ENCODE data around the gene AMPD1.

Gene AMPD1

DNA sequence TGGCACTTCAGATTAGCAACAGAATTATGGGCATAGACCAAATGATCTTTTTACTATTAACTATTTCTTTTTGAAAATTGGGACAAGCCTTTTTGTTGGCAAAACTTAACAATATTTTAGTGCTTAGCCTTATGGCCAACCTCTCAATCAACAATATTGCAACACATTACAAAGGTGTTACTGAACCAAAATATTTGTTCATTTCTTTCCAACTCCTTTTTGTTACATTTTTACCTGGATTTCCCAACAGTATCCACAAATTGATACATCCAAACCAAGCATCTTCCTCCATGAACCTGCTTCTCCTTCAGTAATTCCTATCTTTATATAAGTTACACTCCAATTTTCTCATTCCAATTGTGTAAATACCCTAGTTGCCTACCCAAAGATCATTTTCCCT lies 1.5 kb upstream of the AMPD1 start:
- DNase-seq, result no peak

DNA sequence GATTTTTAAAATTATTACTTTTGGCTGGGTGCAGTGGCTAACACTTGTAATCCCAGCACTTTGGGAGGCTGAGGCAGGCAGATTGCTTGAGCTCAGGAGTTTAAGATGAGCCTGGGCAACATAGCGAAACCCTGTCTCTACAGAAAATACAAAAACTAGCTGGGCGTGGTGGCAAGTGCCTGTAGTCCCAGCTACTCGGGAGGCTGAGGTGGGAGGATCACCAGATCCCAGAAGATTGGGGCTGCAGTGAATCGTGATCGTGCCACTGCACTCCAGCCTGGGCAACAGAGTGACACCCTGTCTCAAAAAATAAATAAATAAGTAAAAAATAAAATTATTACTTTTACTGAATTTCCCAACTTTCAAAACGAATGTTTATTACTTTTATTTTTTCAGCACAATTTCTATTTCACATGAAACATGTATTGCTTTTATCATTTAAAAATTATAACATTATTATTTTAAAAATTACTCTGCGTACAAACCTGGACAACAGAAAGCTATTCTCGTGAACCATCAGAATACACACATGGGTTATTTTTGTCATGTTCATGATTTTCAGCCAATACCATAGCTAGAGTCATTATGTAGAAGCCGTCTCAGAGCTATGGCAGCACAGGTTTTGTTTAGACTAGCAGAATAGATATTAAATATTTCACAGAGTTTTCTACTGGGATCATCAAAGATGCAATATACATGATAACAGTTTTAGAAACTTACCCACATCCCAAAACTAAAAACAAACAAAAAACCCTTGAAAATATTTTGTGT lies 621 bp downstream of the AMPD1 start:
- no peak for DNase-seq

DNA sequence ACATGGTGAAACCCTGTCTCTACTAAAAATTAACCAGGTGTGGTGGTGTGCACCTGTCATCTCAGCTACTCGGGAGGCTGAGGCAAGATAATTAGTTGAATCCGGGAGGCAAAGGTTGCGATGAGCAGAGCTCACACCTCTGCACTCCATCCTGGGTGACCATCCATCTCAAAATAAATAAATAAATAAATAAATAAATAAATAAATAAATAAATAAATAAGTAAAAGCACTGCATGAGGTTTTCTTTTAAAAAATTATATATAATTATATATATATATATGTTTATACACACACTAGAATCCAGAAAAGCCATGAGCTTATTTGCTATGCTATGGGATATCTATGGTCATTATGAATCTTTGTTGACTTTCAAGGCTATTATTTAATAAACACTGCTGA lies 2.4 kb downstream of the AMPD1 start:
- no peak for DNase-seq

DNA sequence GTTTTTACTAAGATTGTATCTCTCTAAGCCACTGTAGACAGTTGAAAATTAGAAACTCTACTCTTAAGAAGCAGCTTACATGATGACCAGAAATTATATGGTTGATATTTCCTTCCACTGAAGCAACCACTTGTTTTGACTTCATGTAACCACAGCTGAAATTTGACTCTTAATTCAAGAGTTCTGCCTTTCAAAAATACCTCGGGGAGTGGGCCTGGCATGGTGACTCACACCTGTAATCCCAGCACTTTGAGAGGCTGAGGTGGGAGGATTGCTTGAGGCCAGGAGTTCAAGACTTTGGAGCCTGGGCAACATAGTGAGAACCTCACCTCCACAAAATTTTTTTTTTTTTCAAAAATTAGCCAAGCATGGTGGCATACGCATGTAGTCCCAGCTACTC lies 4.3 kb downstream of the AMPD1 start:
- no peak for DNase-seq

DNA sequence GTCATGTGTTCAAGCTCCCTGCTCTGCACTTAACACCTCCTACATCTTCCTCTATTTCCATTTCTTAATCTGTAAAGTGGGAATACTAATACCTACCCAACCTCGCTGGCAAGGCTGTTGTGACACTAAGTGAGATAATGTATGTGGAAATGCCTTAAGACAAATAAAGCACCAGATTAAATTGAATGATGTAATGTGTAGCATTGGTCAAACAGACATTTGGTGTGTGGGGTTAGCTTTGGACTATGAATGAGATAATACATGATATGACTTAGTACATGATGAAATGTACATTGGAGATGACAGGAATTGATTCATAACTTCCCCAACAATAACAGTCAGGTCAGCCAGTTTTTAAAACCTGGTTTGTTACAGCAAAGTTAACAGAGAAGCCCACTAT lies 5.2 kb downstream of the AMPD1 start:
- DNase-seq, result no peak

DNA sequence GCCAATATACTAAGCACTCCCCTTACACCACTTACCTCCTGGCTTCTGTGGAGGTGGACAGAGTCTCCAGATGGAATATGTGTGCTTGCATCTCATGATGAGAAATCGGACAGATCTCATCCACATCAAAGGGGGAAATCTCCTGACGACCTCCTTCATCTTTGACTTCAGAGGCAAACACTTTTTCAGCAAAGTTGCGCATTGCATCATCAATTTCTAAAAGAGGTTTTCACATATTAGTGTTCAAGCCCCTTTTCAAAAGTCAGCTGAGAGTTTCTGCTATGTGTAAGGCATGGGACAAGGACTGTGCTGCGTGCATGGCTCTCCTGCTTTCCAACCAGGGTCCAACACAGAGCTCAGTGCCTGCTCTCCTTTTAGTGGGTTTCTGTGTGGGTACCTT lies 6.8 kb downstream of the AMPD1 start:
- no peak for DNase-seq

DNA sequence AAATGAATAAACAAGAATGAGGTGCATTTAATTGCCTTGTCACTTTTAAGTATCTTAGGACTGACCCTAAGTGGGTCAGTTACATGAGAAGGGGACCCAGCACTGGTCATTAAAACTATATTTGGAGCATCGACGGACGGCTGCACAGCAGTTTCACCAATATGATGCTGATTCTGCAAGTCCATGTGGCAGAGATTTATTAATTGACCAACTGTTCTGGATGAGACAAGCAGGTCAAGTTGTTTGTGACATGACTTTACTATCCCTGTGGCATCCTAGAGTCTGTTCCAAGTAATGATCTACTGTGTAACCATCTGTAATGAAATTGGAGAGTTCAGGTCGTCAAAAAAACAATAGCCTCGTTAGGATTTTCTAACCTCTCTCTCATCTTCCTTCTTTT lies 9.5 kb downstream of the AMPD1 start:
- no peak for DNase-seq

DNA sequence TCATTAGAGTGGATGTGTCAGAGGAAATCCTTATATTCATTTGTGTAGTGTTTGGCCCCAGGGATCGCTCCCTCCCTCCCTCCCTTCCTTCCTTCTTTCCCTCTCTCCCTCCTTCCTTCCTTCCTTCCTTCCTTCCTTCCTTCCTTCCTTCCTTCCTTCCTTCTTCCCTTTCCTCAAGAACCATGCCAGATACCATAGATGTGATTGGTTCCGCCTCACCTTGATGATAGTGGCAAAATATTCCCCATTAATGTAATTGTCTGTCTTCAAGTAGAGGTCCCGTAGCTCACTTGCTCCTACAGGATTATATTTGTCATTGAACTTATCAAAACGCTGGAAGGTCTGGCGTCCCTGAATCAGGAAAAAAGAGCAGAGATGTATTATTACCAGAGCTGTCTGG lies 17.7 kb downstream of the AMPD1 start:
- DNase-seq, result no peak

DNA sequence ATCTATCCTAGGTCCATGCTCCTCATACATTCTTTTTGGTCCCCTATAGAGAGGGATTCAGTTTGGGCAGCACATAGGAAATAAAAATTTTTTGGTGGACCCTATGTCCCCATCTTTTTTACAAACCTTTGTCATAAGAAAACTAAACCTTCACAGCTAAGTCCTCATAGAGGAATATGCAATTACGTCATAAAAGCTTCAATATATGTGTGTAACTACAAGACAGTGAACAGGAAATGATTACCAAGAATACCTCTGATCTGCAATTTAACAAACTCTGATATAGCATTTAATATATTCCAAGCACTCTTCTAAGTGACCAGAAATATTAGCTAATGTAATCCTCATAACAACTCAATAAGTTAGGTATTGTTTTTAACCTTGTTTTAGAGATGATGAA lies 19.2 kb downstream of the AMPD1 start:
- no peak for DNase-seq

DNA sequence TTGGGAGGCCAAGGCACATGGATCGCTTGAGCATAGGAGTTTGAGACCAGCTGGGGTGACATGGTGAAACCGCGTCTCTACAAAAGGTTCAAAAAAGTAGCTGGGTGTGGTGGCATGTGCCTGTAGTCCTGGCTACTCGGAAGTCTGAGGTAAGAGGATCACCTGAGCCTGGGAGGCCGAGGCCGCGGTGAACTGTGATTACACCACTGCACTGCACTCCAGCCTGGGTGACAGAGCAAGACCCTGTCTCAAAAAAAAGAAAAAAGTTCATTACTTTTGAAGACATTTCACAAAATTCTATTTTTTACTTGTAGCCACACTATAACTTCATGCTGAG lies 23.4 kb downstream of the AMPD1 start:
- no peak for DNase-seq

DNA sequence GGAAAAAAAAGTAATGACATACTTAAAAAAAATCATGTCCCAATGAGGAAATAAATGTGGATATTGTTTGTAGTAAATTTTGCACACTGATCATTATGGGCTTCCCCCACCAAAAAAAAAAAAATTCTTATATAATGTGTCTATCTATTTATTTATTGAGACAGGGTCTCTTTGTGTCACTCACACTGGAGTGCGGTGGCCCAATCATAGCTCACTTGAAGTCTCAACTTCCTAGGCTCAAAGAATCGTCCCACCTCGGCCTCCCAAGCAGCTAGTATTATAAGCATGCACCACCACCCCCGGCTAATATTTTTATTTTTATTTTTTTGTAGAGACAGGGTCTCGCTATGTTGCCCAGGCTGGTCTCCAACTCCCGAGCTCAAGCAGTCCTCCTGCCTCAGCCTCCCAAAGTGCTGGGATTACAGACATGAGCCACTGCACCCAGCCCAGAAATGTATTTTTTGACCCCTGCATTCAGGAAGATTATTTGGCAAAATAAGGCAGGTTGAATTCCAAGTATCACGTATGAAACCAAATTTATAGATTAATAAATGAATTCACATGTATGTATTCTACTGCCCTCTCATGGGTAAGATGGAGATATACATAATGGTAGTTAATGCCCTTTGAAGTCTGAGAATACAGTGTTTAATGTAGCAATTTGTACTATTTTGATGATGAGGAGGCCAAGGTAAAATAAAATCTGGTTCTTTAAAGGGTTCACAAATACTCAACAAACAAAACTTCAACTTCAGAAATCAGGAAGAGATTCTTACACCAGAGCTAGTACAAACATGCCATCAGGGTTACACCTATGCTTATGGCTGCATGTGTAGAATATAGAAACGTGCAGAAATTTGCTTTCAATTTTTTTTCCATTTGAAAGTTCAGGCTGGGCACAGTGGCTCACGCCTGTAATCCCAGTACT lies 24.1 kb downstream of the AMPD1 start:
- peak; percentile 27 for DNase-seq

DNA sequence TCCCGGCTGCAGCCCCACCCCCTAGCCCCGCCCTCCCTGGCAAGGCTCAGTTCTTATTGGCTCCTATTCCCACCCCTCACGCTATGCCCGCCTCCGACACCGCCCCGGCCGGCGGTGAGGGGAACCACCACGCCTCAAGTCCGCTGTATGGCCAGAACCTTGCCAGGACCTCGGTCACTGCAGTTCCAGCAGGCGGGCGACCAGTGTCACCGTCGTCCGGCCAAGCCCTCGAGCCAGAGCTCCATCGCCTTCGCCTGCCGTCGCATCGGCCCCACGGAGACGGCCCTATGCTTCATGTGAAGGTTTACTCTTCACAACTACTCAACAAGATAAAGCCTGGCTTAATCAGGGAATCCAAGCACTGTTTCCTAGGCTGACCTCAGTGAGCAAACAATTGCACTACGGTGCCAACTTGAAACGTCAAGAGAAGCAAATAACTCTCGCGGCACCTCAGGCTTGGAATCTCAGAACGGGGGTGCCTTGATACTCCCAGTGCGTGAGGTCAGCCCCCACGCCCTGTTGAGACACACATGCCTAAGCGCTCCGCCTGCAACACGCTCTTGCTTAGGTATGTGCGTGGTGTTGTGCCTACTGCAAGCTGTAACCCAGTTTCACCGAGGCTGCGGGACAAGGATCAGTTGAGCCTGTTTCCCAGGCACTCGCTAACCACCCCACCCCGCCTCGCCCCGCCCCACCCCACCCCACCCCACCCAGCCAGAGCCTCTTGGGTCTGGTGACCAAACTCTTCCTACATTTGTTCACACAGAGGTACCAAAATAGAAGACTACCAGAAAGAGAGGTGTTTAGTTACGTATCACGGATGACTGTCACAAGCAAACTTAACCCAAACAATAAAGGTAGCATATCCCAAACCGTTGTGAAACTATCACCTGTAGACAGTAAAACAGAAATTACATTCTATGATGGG lies 25.0 kb downstream of the AMPD1 start:
- DNase-seq, result peak; percentile 89

DNA sequence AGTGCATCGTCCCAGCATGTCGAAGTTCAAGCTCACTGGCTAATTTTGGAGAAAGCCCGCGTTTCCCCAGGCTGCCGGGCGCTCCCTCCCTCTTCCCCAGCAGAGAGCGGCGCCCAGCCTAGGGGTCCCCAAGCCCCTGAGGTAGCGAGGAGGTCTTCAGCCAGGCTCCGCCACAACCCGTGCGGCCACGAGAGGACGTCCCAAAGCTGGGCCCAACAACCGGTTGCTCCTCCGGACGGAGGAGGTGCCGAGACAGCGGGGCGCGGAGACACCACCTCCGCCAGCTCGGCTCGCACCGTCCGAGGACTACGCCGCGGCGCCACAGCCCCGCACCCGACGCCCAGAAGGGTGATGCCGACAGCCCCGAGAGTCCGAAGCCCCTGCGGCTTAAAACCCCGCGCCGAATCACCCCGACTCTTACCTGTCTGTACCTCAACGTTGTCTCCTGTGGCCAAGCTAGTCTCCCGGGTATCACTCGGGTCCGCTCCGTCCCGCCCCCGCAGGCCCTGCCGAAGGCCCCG lies 25.7 kb downstream of the AMPD1 start, which contains the start of gene DENND2C:
Gene DENND2C (minus strand): TSS at position 488 of the 521 bp plus-strand sequence. CDS start 44,065 bp downstream, outside the sequence.
- DNase-seq, result no peak

DNA sequence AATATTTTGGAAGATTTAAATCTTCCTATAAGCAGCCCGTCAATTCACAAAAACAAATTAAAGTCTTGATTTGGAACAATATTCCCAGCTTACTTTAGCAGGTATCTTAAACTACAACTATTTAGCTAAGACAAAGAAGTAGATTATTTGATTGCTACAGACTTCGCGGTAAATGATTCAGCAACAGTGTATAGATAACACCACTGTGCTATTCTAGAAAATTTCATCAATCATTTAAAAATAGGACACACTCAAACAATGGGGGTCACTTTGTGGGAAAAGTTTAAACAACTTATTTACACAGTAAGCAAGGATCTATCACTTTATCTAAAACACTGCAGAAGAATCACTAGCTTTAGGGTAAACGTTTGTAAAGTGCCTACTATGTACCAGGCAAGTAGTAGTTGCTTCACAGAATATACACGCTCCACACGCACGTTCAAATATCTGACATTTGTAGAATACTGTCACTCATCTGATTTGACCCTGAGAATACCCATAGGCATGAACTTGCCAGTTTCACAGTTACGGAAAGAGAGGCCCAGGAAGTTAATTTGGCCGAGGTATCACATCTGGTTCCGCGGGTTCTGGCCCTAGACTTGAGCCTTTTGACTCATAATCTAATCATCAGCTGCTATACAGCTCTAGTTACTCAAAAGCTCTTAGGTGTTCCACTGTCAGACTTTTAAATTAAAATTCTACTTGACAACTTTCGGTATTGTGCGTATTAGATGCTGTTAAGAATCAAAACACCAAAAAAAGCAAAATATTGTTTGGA lies 26.4 kb downstream of the AMPD1 start:
- DNase-seq, result no peak

DNA sequence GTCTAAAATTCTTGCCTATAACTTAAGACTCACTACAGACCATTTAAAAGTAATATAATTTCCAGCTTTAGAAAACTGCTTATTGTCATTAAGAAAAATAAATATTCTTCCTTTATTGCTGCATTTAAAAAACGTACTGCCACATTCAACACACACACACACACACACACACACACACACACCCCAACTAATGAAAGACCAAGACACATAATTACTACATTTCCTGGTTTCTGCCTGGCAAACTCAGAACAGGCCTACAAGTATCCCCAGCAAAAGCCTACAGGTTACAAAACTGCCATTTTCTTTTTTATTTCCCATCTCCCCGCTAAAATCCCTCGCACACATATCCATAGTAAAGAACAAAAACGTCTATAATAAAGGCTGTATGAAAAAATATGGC lies 27.0 kb downstream of the AMPD1 start:
- DNase-seq, result no peak

DNA sequence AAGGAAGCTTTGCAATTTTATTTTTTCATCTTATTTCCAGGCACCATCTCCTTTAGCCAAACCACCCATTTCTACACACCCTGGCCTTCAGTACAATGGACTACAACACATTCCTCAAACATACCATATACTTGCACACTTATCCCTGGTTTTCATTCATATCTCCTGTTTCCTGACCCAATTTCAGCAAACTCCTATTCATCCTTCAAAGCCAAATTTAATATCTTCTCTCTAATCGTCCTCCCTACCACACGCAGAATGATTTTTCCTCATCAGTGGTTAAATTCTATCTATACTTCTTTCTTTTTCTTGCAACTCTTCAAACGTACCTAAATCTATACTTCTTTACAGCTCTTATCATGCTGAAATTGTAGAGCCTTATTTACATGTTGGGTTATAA lies 28.4 kb downstream of the AMPD1 start:
- no peak for DNase-seq

DNA sequence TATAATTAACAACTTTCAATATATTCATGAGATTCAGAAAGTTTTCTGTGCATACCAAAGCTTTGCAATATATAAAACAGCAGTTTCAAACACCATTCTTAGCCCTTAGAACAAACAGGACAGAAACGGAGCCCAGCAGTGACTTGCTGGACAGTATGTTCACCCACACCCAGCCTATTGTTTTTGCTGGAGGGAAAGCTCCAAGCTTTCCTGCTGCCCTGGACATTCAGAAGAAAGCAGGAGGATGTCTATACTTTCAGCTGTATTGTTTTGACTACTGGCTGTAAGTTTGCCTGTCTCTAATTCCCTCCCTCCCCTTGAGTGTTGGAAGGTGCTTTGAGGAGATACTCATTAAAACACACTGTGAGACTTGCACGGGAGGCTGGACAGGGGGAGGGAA lies 35.1 kb downstream of the AMPD1 start:
- DNase-seq, result no peak

DNA sequence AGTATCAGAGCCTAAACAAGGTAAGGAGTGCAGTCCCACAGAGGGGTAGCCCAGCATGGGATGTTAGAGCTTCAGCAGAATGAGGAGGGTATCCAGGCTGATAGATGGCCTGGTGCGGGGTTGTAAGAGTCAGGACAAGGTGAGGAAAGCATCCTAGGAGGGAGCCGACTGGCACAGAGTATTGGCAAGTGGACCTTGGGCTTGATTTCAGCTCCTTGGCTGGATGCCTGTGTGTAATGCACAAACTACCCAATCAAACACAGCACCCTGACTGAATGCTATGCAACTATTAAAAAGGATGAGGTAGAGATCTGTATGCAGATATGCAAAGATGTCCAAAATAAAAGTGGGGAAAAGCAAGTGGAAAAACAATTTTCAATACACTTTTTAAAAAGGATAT lies 43.5 kb downstream of the AMPD1 start:
- DNase-seq, result no peak

DNA sequence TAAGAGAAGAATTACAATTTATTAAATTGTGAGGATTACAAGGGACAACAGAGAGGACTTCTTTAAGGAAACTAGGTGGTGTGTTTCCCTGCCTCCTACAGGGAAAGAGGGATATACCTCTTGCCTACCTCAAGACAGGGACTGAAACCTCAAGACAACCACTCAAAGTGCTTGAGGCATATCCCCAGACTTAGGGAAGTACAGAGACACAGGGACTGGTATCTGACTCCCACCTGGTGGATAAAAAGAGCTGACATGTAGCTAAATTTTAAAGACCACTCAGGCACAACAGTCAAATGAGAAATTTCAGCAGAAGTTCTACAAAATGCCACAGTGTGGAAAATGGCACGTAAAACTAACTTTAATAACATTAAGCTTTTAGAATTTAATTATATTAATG lies 46.8 kb downstream of the AMPD1 start:
- no peak for DNase-seq

DNA sequence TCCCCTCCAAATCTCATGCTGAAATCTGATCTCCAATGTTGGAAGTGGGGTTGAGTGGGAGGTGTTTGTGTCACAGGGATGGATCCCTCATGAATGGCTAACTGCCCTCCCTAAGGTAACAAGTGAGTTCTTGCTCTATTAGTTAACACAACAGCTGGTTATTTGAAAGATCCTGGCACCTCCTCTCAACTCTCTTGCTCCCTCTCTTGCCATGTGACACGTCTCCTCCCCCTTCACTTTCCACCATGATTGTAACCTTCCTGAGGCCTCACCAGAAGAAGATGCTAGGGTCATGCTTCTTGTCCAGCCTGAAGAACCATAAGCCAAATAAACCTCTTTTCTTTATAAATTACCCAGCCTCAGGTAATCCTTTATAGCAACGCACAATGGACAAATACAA lies 54.0 kb downstream of the AMPD1 start:
- DNase-seq, result no peak

DNA sequence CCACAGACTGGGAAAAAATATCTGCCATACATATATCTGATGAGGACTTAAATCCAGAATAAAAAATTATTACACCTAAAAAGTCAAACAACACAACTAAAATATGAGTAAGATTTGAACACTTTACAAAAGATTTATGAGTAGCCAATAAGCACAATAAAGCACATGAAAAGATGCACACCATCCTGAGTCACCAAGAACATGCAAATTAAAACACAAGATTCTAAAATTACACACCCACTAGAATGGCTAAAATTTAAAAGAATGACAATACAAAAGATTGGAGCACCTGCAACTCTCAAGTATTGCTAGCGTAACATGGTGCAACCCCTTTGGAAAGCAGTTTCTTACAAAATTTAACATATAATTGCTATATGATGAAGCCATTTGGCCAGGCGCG lies 56.4 kb downstream of the AMPD1 start:
- DNase-seq, result no peak

DNA sequence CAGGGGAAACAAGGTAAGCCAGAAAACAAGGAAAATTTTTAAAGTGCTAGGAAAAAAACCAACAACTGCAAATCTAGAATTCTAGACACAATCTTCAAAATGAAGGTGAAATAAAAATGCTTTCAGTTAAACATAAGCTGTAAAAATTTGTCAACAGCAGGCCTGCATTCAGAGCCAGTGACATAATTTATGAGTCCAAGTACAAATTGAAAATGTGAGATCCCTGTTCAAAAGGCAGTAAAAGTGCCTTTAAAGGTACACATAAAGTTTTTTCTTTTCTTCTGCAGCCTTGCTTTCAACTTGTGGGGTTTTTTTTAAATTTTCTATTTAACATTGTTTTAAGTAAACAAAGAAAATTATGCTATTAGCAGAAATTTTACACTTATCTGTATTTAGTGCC lies 62.9 kb downstream of the AMPD1 start:
- DNase-seq, result no peak
